GM21423 (cell line): ENCODE measurements around the gene CC2D1B.

Experiments used
- ATAC-seq: cut with Tn5 transposase; IDR thresholded peaks from one replicate; pipeline ENCODE4 v1.9.1; 2021; ENCODE audit warnings: mild to moderate bottlenecking, moderate library complexity; ENCODE audit not compliant: unreplicated experiment

CC2D1B gene

DNA sequence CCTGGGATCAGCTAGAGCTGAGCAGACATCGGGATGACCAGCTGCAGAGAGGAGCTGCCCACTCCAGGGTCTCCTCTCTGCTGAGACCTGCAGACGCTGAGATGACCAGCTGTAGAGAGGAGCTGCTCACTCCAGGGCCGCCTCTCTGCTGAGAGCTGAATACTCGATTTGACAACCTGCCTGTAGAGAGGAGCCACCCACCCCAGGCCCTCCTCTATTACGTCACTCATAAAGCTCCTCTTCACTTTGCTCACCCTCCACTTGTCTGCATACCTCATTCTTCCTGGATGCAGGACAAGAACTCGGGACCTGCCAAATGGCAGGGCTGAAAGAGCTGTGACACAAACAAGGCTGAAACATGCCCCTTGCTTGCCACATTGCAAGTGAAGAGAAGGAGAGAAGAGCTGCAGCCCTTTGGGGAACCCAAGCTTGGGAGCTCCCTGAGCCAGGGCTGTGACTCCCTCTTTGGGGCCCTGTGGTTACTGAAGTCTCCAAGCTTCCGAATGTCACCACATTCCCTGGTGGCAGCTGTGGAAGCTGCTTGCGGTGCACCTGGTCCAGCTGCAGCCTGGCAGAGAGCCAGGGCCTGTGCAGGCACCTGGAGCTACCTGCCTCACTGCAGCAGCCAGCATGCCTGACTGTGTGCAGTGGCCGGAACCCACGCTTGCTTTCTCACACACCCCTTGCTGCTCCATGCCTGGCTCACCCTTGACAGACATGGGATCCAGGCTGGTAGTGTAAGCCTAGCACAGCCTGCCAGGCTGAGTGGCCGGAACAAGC is 59.6 kb downstream of the CC2D1B start:
- ATAC-seq, result no peak

DNA sequence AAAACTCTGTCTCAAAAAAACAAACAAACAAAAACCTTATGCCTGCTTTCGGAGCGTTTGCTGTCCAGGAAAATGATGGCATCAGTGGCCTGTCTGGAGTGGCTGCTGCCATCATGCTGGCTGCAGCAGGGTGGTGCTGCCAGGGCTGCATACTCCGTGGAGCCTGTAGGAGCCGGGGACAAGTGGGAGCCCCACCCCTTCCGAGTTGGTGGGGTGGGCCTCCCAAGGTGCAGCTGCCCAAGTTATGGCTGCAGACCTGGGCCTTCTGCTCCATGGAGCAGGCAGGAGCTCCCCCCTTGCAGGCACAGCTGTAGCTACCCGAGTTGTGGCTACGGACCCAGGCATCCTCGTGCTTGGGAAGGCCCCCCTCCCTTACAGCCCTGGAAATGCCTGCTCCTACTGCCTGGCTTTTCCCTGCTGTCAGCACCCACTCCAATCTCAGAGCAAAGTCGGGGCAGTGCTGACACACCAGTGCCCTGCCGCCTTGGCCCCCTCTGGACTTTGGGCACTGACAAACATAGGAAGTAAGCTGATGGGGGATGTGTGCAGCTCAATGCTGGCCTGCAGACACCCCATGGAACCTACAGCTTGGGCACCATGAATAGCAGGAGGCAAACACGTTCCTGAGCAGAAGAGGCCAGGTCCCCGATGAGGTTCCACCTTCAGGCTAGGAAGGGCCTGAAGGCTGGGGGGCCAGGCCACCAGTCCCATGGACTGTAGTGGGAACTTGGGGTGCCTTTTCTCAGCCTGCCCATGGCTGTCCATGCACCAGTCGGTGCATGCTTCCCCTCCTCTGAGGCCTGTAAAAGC is 60.4 kb downstream of the CC2D1B start:
- ATAC-seq, result no peak
